ENCODE data around the gene RGS11.

The RGS11 gene

GRCh38 chr16:228151-228851 lies 47.4 kb downstream of the RGS11 start:
- H3K9me3 ChIP-seq (ENCODE audit: control insufficient read depth in 2 of 2, low read length in 2 of 2) = no peaks in the 10 kb centered on the region
- peak overlapping the region; percentile 93 for H3K27ac ChIP-seq (ENCODE audit: low read length)
- peak overlapping the region; percentile 92 to 96 for H3K9ac ChIP-seq (ENCODE audit: low read length in 2 of 2)
- peak overlapping the region; percentile 91 to 96 for H3K4me3 ChIP-seq (ENCODE audit: low read length in 2 of 2)
- no peaks in the 10 kb centered on the region for H3K27me3 ChIP-seq (ENCODE audit: control insufficient read depth in 1 of 2, insufficient read depth in 2 of 2, low read length in 2 of 2)
- peaks cover 19% of the 10 kb centered on the region in 2 donors for H3K36me3 ChIP-seq (ENCODE audit: control insufficient read depth in 2 of 2, insufficient read depth in 2 of 2, low read length in 2 of 2)
- H3K4me1 ChIP-seq (ENCODE audit: control insufficient read depth, insufficient read depth, low read length) = peaks cover 16% of the 10 kb centered on the region

- no peaks in the 10 kb centered on the region for H3K9me3 ChIP-seq (ENCODE audit: control insufficient read depth in 2 of 2, low read length in 2 of 2)
- H3K36me3 ChIP-seq (ENCODE audit: control insufficient read depth in 2 of 2, insufficient read depth in 2 of 2, low read length in 2 of 2) = peaks cover 23 to 30% of the 10 kb centered on the region in 2 donors
- no peak overlapping the region for H3K9ac ChIP-seq (ENCODE audit: low read length in 2 of 2)
- no peaks in the 10 kb centered on the region for H3K27me3 ChIP-seq (ENCODE audit: control insufficient read depth in 1 of 2, insufficient read depth in 2 of 2, low read length in 2 of 2)
- no peak overlapping the region for H3K27ac ChIP-seq (ENCODE audit: low read length)
- no peaks in the 10 kb centered on the region for H3K4me1 ChIP-seq (ENCODE audit: control insufficient read depth, insufficient read depth, low read length)
- no peak overlapping the region for H3K4me3 ChIP-seq (ENCODE audit: low read length in 2 of 2)
These were observed 55.7 kb downstream of the RGS11 start for GRCh38 chr16:220021-220420.

Measured in stomach smooth muscle (tissue), 2 donors.